Measurements from ENCODE around the gene ERFL.
"Not testable (repeated sequence)": the region's sequence is repeated elsewhere in the genome, so short reads cannot be mapped to it uniquely, and the experiment has no call there.

ERFL gene

GRCh38 chr19:41877916-41878905 lies 50.0 kb downstream of the ERFL start:
- no peak for DNase-seq (ENCODE audit: low spot score)

- DNase-seq (ENCODE audit: low spot score): no peak
Observed at GRCh38 chr19:41876847-41877832, 51.1 kb downstream of the ERFL start, which contains the start of gene CD79A. TSS of gene CD79A (plus strand) at chr19:41877279. CDS start at chr19:41877305, 26 bp downstream.

- not testable (repeated sequence) for DNase-seq (ENCODE audit: low spot score)
Observed at GRCh38 chr19:41875973-41876372, 52.3 kb downstream of the ERFL start.

GRCh38 chr19:41872775-41873647 lies 55.2 kb downstream of the ERFL start:
- no peak for DNase-seq (ENCODE audit: low spot score)

GRCh38 chr19:41872384-41872774 lies 55.9 kb downstream of the ERFL start:
- DNase-seq (ENCODE audit: low spot score): no peak

- DNase-seq (ENCODE audit: low spot score): no peak
Observed at GRCh38 chr19:41871573-41872383, 56.5 kb downstream of the ERFL start.

GRCh38 chr19:41870401-41870873 lies 57.8 kb downstream of the ERFL start:
- no peak for DNase-seq (ENCODE audit: low spot score)

- DNase-seq (ENCODE audit: low spot score): no peak
Observed at GRCh38 chr19:41869374-41869955, 58.8 kb downstream of the ERFL start.

GRCh38 chr19:41868989-41869300 lies 59.3 kb downstream of the ERFL start:
- DNase-seq (ENCODE audit: low spot score): no peak

- DNase-seq (ENCODE audit: low spot score): no peak
Observed at GRCh38 chr19:41868120-41868988, 59.9 kb downstream of the ERFL start.

GRCh38 chr19:41866284-41866683 lies 62.0 kb downstream of the ERFL start:
- DNase-seq (ENCODE audit: low spot score): no peak

- DNase-seq (ENCODE audit: low spot score): no peak
Observed at GRCh38 chr19:41864374-41864773, 63.9 kb downstream of the ERFL start.

- DNase-seq (ENCODE audit: low spot score): no peak
Observed at GRCh38 chr19:41863209-41863931, 64.9 kb downstream of the ERFL start.

GRCh38 chr19:41862445-41862986 lies 65.7 kb downstream of the ERFL start:
- DNase-seq (ENCODE audit: low spot score): no peak

- DNase-seq (ENCODE audit: low spot score): no peak
Observed at GRCh38 chr19:41861846-41862245, 66.4 kb downstream of the ERFL start.

- no peak for DNase-seq (ENCODE audit: low spot score)
Observed at GRCh38 chr19:41861116-41861768, 67.0 kb downstream of the ERFL start.

- no peak for DNase-seq (ENCODE audit: low spot score)
Observed at GRCh38 chr19:41860419-41861115, 67.7 kb downstream of the ERFL start.

Measured in globus pallidus (tissue), 1 donor.